ENCODE data around the gene POLR1E.
"Not testable (repeated sequence)": the region's sequence is repeated elsewhere in the genome, so short reads cannot be mapped to it uniquely, and the experiment has no call there.

Gene POLR1E

DNA sequence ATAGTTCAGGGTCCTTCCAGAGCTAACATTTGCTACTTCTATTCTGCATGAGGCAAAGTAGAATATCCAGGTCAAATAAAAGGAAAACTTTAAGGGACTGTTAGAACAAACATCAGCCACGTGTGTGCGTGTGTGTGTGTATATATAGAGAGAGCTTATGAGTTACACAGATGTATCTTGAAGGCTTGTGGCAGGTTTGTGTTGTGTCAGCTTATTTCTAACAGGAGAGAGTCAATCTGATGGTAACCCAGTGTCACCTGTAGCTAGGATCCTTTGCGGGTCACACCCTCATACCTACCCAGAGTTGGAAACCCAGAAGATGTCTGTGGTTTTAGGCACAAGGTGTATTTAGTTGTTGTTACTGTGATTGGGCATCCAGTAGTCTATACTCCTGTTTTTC, 12.7 kb downstream of the POLR1E start:
- Histone ChIP-seq H3K4me3 (ENCODE audit: low read length in 2 of 2) (no peak overlapping the region), H3K4me1 (ENCODE audit: control insufficient read depth in 2 of 2, insufficient read depth in 2 of 2, low read length in 2 of 2) (no peaks in the 10 kb centered on the region), H3K9me3 (ENCODE audit: control insufficient read depth in 2 of 2, low read length in 2 of 2) (no peaks in the 10 kb centered on the region), H3K36me3 (ENCODE audit: control insufficient read depth in 2 of 2, insufficient read depth in 2 of 2, low read length in 2 of 2) (peaks cover 58 to 59% of the 10 kb centered on the region in 2 donors), H3K27me3 (ENCODE audit: control insufficient read depth in 2 of 2, insufficient read depth in 2 of 2, low read length in 2 of 2) (no peaks in the 10 kb centered on the region), H3K9ac (ENCODE audit: low read depth in 1 of 2, low read length in 2 of 2) (no peak overlapping the region), H3K27ac (ENCODE audit: low read depth in 2 of 2, low read length in 2 of 2) (no peak overlapping the region)

DNA sequence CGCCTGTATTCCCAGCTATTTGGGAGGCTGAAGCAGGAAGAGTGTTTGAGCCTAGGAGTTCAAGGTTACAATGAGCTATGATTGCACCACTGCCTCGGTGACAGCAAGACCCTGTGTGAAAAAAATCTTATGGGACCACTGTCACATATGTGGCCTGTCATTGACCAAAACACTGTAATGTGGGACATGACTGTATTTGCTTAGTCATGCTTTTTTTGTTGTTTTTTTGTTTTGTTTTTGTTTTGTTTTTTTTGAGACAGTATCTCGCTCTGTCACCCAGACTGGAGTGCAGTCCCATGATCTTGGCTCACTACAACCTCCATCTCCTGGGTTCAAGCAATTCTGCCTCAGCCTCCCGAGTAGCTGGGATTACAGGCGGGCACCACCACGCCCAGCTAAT, 13.5 kb downstream of the POLR1E start:
- peaks cover 54 to 58% of the 10 kb centered on the region in 2 donors for H3K36me3 ChIP-seq (ENCODE audit: control insufficient read depth in 2 of 2, insufficient read depth in 2 of 2, low read length in 2 of 2)
- no peaks in the 10 kb centered on the region for H3K4me1 ChIP-seq (ENCODE audit: control insufficient read depth in 2 of 2, insufficient read depth in 2 of 2, low read length in 2 of 2)
- no peaks in the 10 kb centered on the region for H3K27me3 ChIP-seq (ENCODE audit: control insufficient read depth in 2 of 2, insufficient read depth in 2 of 2, low read length in 2 of 2)
- no peaks in the 10 kb centered on the region for H3K9me3 ChIP-seq (ENCODE audit: control insufficient read depth in 2 of 2, low read length in 2 of 2)
- no peak overlapping the region for H3K4me3 ChIP-seq (ENCODE audit: low read length in 2 of 2)
- H3K27ac ChIP-seq (ENCODE audit: low read depth in 2 of 2, low read length in 2 of 2), result no peak overlapping the region
- no peak overlapping the region for H3K9ac ChIP-seq (ENCODE audit: low read depth in 1 of 2, low read length in 2 of 2)

DNA sequence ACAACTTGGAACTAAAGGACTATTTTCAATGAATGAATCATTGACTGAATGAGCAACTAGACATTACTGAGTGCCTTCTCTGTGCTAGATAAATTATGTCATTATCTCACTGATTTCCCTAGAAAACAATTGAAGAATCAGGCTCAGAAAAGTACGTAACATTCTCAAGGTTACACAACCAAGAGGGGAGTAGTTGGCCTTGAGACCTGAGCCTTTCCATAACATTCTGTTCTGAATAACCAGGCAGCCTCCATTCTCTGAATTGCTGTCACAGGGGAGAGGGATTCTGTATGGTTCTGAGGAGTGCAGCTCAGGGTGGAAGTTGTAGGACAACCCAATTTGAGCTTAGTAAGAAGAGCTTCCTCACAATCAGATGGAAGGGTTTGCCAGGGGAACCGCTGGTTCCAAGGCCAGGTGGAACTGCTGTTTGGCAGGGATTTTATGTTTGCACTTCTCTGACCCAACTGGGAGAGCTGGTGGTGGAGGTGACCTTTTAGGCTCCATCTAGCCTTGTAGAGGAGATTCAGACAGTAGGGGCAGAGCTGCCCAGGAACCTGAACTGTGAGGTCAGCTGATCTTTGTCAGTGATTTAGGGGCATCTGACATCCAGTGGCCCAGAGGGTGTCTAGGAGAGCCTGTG, 16.3 kb downstream of the POLR1E start:
- Histone ChIP-seq H3K36me3 (ENCODE audit: control insufficient read depth in 2 of 2, insufficient read depth in 2 of 2, low read length in 2 of 2) (peaks cover 39 to 47% of the 10 kb centered on the region in 2 donors), H3K4me3 (ENCODE audit: low read length in 2 of 2) (no peak overlapping the region), H3K9me3 (ENCODE audit: control insufficient read depth in 2 of 2, low read length in 2 of 2) (no peaks in the 10 kb centered on the region)

DNA sequence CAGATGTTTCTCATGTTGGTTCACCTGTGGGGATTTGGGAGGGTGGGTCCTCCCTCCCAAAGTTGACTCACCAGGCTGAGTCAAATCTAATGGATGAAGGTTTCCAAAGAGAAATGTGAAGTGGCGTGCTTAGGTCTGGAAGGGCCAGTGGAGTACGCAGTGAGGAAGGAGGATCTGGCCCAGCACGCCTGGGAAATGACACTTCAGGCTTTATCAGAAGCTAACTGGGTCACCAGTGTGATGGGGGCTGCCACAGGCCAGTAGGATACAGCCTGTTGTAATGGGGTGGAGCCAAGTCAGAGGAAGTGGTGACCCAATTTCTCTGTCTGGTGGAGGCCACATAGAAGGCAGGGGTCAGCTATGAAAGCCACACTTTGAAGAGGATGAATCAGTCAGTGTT, 18.0 kb downstream of the POLR1E start:
- no peaks in the 10 kb centered on the region for H3K27me3 ChIP-seq (ENCODE audit: control insufficient read depth in 2 of 2, insufficient read depth in 2 of 2, low read length in 2 of 2)
- H3K9me3 ChIP-seq (ENCODE audit: control insufficient read depth in 2 of 2, low read length in 2 of 2), result no peaks in the 10 kb centered on the region
- H3K4me3 ChIP-seq (ENCODE audit: low read length in 2 of 2), result no peak overlapping the region
- H3K27ac ChIP-seq (ENCODE audit: low read depth in 2 of 2, low read length in 2 of 2), result no peak overlapping the region
- H3K4me1 ChIP-seq (ENCODE audit: control insufficient read depth in 2 of 2, insufficient read depth in 2 of 2, low read length in 2 of 2), result no peaks in the 10 kb centered on the region
- peaks cover 34 to 53% of the 10 kb centered on the region in 2 donors for H3K36me3 ChIP-seq (ENCODE audit: control insufficient read depth in 2 of 2, insufficient read depth in 2 of 2, low read length in 2 of 2)
- H3K9ac ChIP-seq (ENCODE audit: low read depth in 1 of 2, low read length in 2 of 2), result no peak overlapping the region

More for the DNA sequence above, 16.3 kb downstream of the POLR1E start:
- no peak overlapping the region for H3K9ac ChIP-seq (ENCODE audit: low read depth in 1 of 2, low read length in 2 of 2)
- H3K4me1 ChIP-seq (ENCODE audit: control insufficient read depth in 2 of 2, insufficient read depth in 2 of 2, low read length in 2 of 2), result no peaks in the 10 kb centered on the region
- no peaks in the 10 kb centered on the region for H3K27me3 ChIP-seq (ENCODE audit: control insufficient read depth in 2 of 2, insufficient read depth in 2 of 2, low read length in 2 of 2)
- no peak overlapping the region for H3K27ac ChIP-seq (ENCODE audit: low read depth in 2 of 2, low read length in 2 of 2)

DNA sequence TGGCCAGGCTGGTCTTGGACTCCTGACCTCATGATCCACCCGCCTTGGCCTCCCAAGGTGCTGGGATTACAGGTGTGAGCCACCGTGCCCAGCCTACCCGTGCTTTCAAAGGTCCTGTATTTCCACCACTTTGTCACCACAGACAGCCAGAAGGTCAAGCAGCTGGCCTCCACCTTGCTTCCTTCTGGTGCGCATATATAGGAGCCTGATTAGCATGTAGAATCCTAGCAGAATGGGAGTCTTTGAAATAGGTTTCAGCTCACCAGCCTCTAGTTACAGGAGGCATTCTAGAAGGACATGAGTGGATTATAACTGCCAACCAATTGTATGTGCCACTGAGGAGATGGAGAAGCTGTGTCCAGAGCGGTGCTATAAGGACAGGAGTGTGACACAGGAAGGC, 18.9 kb downstream of the POLR1E start:
- H3K27ac ChIP-seq (ENCODE audit: low read depth in 2 of 2, low read length in 2 of 2), result no peak overlapping the region
- H3K36me3 ChIP-seq (ENCODE audit: control insufficient read depth in 2 of 2, insufficient read depth in 2 of 2, low read length in 2 of 2), result peaks cover 29 to 55% of the 10 kb centered on the region in 2 donors
- H3K4me3 ChIP-seq (ENCODE audit: low read length in 2 of 2), result no peak overlapping the region
- H3K4me1 ChIP-seq (ENCODE audit: control insufficient read depth in 2 of 2, insufficient read depth in 2 of 2, low read length in 2 of 2), result no peaks in the 10 kb centered on the region
- H3K9ac ChIP-seq (ENCODE audit: low read depth in 1 of 2, low read length in 2 of 2), result no peak overlapping the region
- no peaks in the 10 kb centered on the region for H3K9me3 ChIP-seq (ENCODE audit: control insufficient read depth in 2 of 2, low read length in 2 of 2)
- no peaks in the 10 kb centered on the region for H3K27me3 ChIP-seq (ENCODE audit: control insufficient read depth in 2 of 2, insufficient read depth in 2 of 2, low read length in 2 of 2)

DNA sequence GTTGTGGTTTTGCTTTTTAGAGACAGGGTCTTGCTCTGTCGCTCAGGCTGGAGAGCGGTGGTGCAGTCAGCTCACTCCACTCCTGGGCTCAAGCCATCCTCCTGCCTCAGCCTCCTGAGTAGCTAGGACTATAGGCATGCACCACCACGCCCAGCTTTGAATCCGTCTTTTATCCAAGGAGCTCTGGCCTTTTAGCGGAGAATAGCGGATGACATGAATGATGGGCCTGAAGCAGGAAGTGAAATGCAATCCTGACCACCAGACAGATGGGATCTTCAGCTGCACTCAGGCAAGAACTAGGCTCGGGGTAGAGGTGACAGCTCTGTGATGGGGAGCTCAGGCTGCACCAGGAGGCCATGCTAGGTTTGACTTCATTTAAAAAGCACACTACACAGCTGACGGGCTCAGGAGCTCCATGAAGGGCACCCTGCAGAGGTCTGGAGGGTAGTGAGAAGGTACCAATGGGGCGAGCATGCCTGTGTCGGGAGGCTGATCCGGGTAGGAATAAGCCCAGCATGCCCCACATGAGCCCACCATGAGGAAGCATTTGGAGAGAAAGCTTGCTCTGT, 21.9 kb downstream of the POLR1E start:
- Histone ChIP-seq H3K4me1 (ENCODE audit: control insufficient read depth in 2 of 2, insufficient read depth in 2 of 2, low read length in 2 of 2) (no peaks in the 10 kb centered on the region), H3K36me3 (ENCODE audit: control insufficient read depth in 2 of 2, insufficient read depth in 2 of 2, low read length in 2 of 2) (peaks cover 8 to 33% of the 10 kb centered on the region in 2 donors), H3K9me3 (ENCODE audit: control insufficient read depth in 2 of 2, low read length in 2 of 2) (no peaks in the 10 kb centered on the region), H3K27ac (ENCODE audit: low read depth in 2 of 2, low read length in 2 of 2) (no peak overlapping the region), H3K9ac (ENCODE audit: low read depth in 1 of 2, low read length in 2 of 2) (no peak overlapping the region), H3K27me3 (ENCODE audit: control insufficient read depth in 2 of 2, insufficient read depth in 2 of 2, low read length in 2 of 2) (no peaks in the 10 kb centered on the region), H3K4me3 (ENCODE audit: low read length in 2 of 2) (no peak overlapping the region)

DNA sequence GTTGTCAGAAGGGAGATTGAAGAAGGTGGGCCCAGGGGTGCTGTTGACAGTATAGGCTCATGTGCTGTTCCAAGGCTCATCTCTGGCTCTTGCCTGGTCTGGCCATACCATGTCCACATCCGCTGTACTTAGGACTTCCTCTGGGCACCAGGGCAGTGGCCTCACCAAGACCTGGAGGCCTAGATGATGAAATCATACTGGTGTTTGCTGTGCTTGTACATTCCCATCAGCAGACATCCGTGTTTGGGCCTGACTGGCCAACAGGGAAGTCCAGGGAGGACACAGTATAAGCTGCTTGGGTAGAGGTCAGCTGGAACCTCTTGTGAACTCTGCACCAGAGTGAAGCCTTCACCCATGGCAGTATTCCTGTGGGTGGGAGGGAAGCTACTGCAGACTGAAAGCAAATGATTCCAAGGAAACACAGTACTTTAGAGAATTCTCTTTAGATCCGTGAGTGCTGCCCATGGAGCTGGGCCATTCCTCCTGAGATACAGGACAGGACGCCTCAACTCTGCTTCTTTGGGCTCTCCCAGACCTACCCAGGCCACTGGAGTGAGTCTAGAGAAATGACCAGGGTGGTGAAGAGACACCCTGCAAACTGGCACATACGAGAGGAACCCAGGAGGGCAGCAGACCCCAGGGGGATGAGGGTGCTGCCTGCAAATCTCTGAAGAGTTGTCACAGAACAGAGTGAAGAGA, 22.5 kb downstream of the POLR1E start:
- Histone ChIP-seq H3K4me1 (ENCODE audit: control insufficient read depth in 2 of 2, insufficient read depth in 2 of 2, low read length in 2 of 2) (no peaks in the 10 kb centered on the region), H3K9me3 (ENCODE audit: control insufficient read depth in 2 of 2, low read length in 2 of 2) (no peaks in the 10 kb centered on the region), H3K9ac (ENCODE audit: low read depth in 1 of 2, low read length in 2 of 2) (no peak overlapping the region), H3K27ac (ENCODE audit: low read depth in 2 of 2, low read length in 2 of 2) (no peak overlapping the region), H3K27me3 (ENCODE audit: control insufficient read depth in 2 of 2, insufficient read depth in 2 of 2, low read length in 2 of 2) (no peaks in the 10 kb centered on the region), H3K4me3 (ENCODE audit: low read length in 2 of 2) (no peak overlapping the region), H3K36me3 (ENCODE audit: control insufficient read depth in 2 of 2, insufficient read depth in 2 of 2, low read length in 2 of 2) (peaks cover 8 to 30% of the 10 kb centered on the region in 2 donors)

DNA sequence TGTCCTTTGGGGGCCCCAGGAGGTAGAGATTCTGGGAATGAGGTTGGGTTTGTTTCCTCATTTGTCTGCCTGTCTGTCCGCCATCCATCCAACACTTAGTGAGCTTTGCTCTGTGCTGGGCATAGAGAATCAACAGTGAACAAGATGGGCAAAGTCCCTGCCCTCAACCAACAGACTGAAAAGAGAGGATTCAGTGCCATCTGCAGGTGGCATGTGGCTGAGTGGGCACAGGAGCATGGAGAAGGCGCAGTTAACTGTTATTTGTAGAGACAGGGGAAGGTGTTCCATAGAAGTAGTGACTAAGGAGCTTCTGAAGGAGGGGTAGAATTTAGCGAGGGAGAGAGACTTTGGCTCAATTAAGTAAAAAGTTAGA, 23.1 kb downstream of the POLR1E start:
- Histone ChIP-seq H3K36me3 (ENCODE audit: control insufficient read depth in 2 of 2, insufficient read depth in 2 of 2, low read length in 2 of 2) (peaks cover 6 to 29% of the 10 kb centered on the region in 2 donors), H3K4me1 (ENCODE audit: control insufficient read depth in 2 of 2, insufficient read depth in 2 of 2, low read length in 2 of 2) (no peaks in the 10 kb centered on the region), H3K9me3 (ENCODE audit: control insufficient read depth in 2 of 2, low read length in 2 of 2) (no peaks in the 10 kb centered on the region), H3K4me3 (ENCODE audit: low read length in 2 of 2) (no peak overlapping the region), H3K27ac (ENCODE audit: low read depth in 2 of 2, low read length in 2 of 2) (no peak overlapping the region), H3K27me3 (ENCODE audit: control insufficient read depth in 2 of 2, insufficient read depth in 2 of 2, low read length in 2 of 2) (no peaks in the 10 kb centered on the region), H3K9ac (ENCODE audit: low read depth in 1 of 2, low read length in 2 of 2) (no peak overlapping the region)

DNA sequence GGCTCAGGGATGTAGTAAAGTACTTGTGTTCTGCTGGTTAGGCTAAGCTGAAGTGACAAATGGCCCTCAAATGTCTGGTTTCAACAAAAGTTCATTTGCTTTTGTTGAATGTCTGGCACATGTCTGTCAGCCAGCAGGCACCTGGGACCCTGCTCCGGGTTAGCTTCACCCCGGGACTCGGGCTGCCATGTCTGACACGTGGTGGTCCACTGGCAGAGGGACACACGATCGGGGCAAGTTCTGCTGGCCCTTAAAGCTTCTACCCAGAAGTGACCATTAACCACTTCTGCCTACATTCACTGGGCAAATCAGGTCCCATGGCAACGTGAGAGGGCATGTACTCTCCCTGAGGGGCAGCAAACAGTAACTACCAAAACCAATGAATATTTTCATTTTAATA, 23.8 kb downstream of the POLR1E start:
- peaks cover 6 to 25% of the 10 kb centered on the region in 2 donors for H3K36me3 ChIP-seq (ENCODE audit: control insufficient read depth in 2 of 2, insufficient read depth in 2 of 2, low read length in 2 of 2)
- H3K4me3 ChIP-seq (ENCODE audit: low read length in 2 of 2), result no peak overlapping the region
- no peak overlapping the region for H3K9ac ChIP-seq (ENCODE audit: low read depth in 1 of 2, low read length in 2 of 2)
- no peak overlapping the region for H3K27ac ChIP-seq (ENCODE audit: low read depth in 2 of 2, low read length in 2 of 2)
- H3K9me3 ChIP-seq (ENCODE audit: control insufficient read depth in 2 of 2, low read length in 2 of 2), result no peaks in the 10 kb centered on the region
- no peaks in the 10 kb centered on the region for H3K4me1 ChIP-seq (ENCODE audit: control insufficient read depth in 2 of 2, insufficient read depth in 2 of 2, low read length in 2 of 2)
- no peaks in the 10 kb centered on the region for H3K27me3 ChIP-seq (ENCODE audit: control insufficient read depth in 2 of 2, insufficient read depth in 2 of 2, low read length in 2 of 2)

DNA sequence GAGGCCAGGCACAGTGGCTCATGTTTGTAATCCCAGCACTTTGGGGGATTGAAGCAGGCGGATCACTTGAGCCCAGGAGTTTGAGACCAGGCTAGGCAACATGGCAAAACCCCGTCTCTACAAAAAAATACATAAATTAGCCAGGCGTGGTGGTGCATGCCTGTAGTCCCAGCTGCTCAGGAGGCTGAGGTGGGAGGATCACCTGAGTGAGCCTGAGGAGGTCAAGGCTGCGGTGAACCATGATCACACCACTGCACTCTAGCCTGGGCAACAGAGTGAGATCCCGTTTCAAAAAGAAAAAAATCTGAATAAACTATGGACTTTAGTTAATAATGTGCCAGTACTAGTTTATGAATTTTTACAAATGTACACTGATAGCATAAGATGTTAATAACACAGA, 24.3 kb downstream of the POLR1E start:
- peaks cover 2 to 22% of the 10 kb centered on the region in 2 donors for H3K36me3 ChIP-seq (ENCODE audit: control insufficient read depth in 2 of 2, insufficient read depth in 2 of 2, low read length in 2 of 2)
- H3K27me3 ChIP-seq (ENCODE audit: control insufficient read depth in 2 of 2, insufficient read depth in 2 of 2, low read length in 2 of 2); H3K27ac ChIP-seq (ENCODE audit: low read depth in 2 of 2, low read length in 2 of 2); H3K4me3 ChIP-seq (ENCODE audit: low read length in 2 of 2); H3K4me1 ChIP-seq (ENCODE audit: control insufficient read depth in 2 of 2, insufficient read depth in 2 of 2, low read length in 2 of 2); H3K9me3 ChIP-seq (ENCODE audit: control insufficient read depth in 2 of 2, low read length in 2 of 2); H3K9ac ChIP-seq (ENCODE audit: low read depth in 1 of 2, low read length in 2 of 2): not testable (repeated sequence)
